Neural crest cell (in vitro differentiated cells): ENCODE data around the gene SAMD15. TPM values are rescaled to one million over a fixed set of nuclear protein-coding genes. Genes with fewer than 3 reads are reported as not detected.

Experiments
- DNase-seq: peaks from one replicate; pipeline ENCODE4 v3.0.0; 2021; ENCODE audit warnings: low read depth, mixed read lengths, low spot score
- H3K27ac Mint-ChIP-seq: one replicate; pipeline ENCODE4 v1.8.0; 2021; ENCODE audit warnings: mild to moderate bottlenecking, mixed read lengths; ENCODE audit not compliant: unreplicated experiment
- H3K27me3 Mint-ChIP-seq: 2 replicates; pipeline ENCODE4 v1.8.0; 2021; ENCODE audit warnings: low read depth, mild to moderate bottlenecking, mixed read lengths
- H3K36me3 Mint-ChIP-seq: 2 replicates; pipeline ENCODE4 v1.8.0; 2021; ENCODE audit warnings: low read depth, mild to moderate bottlenecking, mixed read lengths
- H3K4me1 Mint-ChIP-seq: 2 replicates; pipeline ENCODE4 v1.8.0; 2021; ENCODE audit warnings: mixed read lengths
- H3K4me3 Mint-ChIP-seq: one replicate; pipeline ENCODE4 v1.8.0; 2021; ENCODE audit warnings: mild to moderate bottlenecking, mixed read lengths
- H3K9me3 Mint-ChIP-seq: 2 replicates; pipeline ENCODE4 v1.8.0; 2021; ENCODE audit warnings: mixed read lengths
- total RNA-seq: library from RNA; stranded (reverse); gene quantifications from 2 replicates; pipeline ENCODE4 v1.2.1, GENCODE V29; 2021
- TF ChIP-seq, protein P1 (sequence below): fragments of 200-600 bp; sonication (generic); conservative IDR thresholded peaks from 2 replicates; pipeline ENCODE4 v1.5.0; 2021; ENCODE audit warnings: antibody characterized with exemption, mild to moderate bottlenecking

SAMD15 gene
- total RNA-seq, 1 donor from 2014 or later, result 4.3 TPM

DNA sequence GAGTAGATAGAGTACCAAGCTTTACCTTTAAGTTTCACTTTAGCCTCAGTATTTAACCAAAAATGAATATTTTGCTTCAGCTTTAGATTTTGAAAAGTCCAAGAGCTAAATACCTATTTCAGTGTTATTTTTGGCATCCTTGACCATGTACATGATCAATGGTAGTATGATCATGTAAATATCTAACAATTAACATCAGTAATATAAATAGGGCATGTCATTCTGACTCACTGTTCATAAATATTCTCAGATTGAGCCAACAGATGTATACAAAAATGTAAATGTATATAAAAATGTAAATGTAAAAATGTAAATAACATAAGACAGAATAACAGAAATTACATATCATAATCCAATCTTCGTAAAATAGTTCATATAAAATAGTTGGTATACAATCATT, 61.4 kb downstream of the SAMD15 start:
- Mint-ChIP-seq H3K36me3 (peaks cover 12% of the 10 kb centered on the region), H3K27ac (no peak overlapping the region), H3K4me3 (no peak overlapping the region), H3K4me1 (no peaks in the 10 kb centered on the region), H3K9me3 (no peaks in the 10 kb centered on the region), H3K27me3 (no peaks in the 10 kb centered on the region)
- TF ChIP-seq, protein P1, sequence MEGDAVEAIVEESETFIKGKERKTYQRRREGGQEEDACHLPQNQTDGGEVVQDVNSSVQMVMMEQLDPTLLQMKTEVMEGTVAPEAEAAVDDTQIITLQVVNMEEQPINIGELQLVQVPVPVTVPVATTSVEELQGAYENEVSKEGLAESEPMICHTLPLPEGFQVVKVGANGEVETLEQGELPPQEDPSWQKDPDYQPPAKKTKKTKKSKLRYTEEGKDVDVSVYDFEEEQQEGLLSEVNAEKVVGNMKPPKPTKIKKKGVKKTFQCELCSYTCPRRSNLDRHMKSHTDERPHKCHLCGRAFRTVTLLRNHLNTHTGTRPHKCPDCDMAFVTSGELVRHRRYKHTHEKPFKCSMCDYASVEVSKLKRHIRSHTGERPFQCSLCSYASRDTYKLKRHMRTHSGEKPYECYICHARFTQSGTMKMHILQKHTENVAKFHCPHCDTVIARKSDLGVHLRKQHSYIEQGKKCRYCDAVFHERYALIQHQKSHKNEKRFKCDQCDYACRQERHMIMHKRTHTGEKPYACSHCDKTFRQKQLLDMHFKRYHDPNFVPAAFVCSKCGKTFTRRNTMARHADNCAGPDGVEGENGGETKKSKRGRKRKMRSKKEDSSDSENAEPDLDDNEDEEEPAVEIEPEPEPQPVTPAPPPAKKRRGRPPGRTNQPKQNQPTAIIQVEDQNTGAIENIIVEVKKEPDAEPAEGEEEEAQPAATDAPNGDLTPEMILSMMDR, result no peak
- DNase-seq, result no peak

DNA sequence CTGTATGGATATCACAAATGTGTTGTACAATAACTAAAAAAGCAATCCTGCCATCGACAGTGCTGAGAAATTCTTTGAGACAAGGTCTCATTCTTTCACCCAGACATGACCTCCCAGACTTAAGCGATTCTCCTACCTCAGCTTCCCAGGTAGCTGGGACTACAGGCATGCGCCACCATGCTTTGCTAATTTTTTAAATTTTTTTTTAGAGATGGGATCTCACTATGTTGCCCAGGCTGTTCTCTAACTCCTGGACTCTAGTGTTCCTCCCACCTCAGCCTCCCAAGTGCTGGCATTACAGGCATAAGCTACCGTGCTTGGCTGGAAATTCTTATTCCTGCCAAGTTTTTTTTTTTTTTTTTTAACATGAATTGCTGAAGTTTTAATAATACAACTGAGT, 62.7 kb downstream of the SAMD15 start:
- H3K4me1 Mint-ChIP-seq, result no peaks in the 10 kb centered on the region
- no peaks in the 10 kb centered on the region for H3K9me3 Mint-ChIP-seq
- H3K27ac Mint-ChIP-seq, result no peak overlapping the region
- TF ChIP-seq, protein P1, result no peak
- DNase-seq, result no peak
- H3K27me3 Mint-ChIP-seq, result no peaks in the 10 kb centered on the region
- H3K36me3 Mint-ChIP-seq, result peaks cover 15% of the 10 kb centered on the region
- H3K4me3 Mint-ChIP-seq, result no peak overlapping the region

Other genes with a start within 250 kb of the SAMD15 start
- 5.6 and 5.9 TPM in 2 replicates for gene ZDHHC22, start 235.6 kb upstream of the SAMD15 start, total RNA-seq
- gene TMEM63C, start 195.6 kb upstream of the SAMD15 start, total RNA-seq, result 0.59 and 0.91 TPM in 2 replicates
- not detected in 2 replicates for gene NGB, start 106.2 kb upstream of the SAMD15 start, total RNA-seq
- gene POMT2, start 56.5 kb upstream of the SAMD15 start, total RNA-seq, result 46.0 and 46.8 TPM in 2 replicates
- gene GSTZ1, start 56.3 kb upstream of the SAMD15 start, total RNA-seq, result 24.5 and 27.3 TPM in 2 replicates
- 19.1 and 20.2 TPM in 2 replicates for gene TMED8, start 285 bp upstream of the SAMD15 start, total RNA-seq
- gene NOXRED1, start 46.1 kb downstream of the SAMD15 start, total RNA-seq, result 0.47 and 0.48 TPM in 2 replicates
- 22.9 and 23.6 TPM in 2 replicates for gene VIPAS39, start 80.2 kb downstream of the SAMD15 start, total RNA-seq
- 190 and 210 TPM in 2 replicates for gene AHSA1, start 80.7 kb downstream of the SAMD15 start, total RNA-seq
- 0.16 TPM in 1 of 2 replicates, not detected in the other for gene ISM2, start 121.4 kb downstream of the SAMD15 start, total RNA-seq
- gene SPTLC2, start 239.3 kb downstream of the SAMD15 start, total RNA-seq, result 27.3 and 30.2 TPM in 2 replicates